HepG2 (cell line): ENCODE data around the gene RRAD. TPM values are rescaled to one million over a fixed set of nuclear protein-coding genes. Genes with fewer than 3 reads are reported as not detected.

Source experiments
- CEBPG ChIP-seq: IDR thresholded peaks from 2 replicates; pipeline ENCODE4 v1.6.1; 2016
- HOXA3 ChIP-seq: sonication (generic); formaldehyde crosslinking; IDR thresholded peaks from 2 replicates; pipeline ENCODE4 v1.5.0; 2020; ENCODE audit warnings: missing genetic modification reagents
- HOXD1 ChIP-seq: sonication (generic); formaldehyde crosslinking; IDR thresholded peaks from 2 replicates; pipeline ENCODE4 v1.5.0; 2020; ENCODE audit warnings: missing genetic modification reagents
- KMT2A ChIP-seq: sonication (generic); formaldehyde crosslinking; IDR thresholded peaks from 2 replicates; pipeline ENCODE4 v1.4.0; 2020; ENCODE audit warnings: missing genetic modification reagents
- MEIS2 ChIP-seq: sonication (generic); formaldehyde crosslinking; IDR thresholded peaks from 2 replicates; pipeline ENCODE4 v1.9.0; 2021; ENCODE audit warnings: mild to moderate bottlenecking, missing genetic modification reagents
- SIX1 ChIP-seq: sonication (generic); formaldehyde crosslinking; IDR thresholded peaks from 2 replicates; pipeline ENCODE4 v1.4.0; 2020; ENCODE audit warnings: missing genetic modification reagents, borderline replicate concordance
- SKI ChIP-seq: fragments of 450-650 bp; IDR thresholded peaks from one replicate; pipeline ENCODE4 v1.6.1; 2018; ENCODE audit warnings: mild to moderate bottlenecking; ENCODE audit not compliant: partially characterized antibody
- TGIF2 ChIP-seq: IDR thresholded peaks from 2 replicates; pipeline ENCODE4 v1.6.1; 2016; ENCODE audit warnings: control low read depth, missing compliant biosample characterization
- ZBTB1 ChIP-seq: sonication (generic); formaldehyde crosslinking; IDR thresholded peaks from 2 replicates; pipeline ENCODE4 v1.4.0; 2020; ENCODE audit warnings: missing genetic modification reagents, borderline replicate concordance
- ZNF101 ChIP-seq: sonication (generic); formaldehyde crosslinking; IDR thresholded peaks from 2 replicates; pipeline ENCODE4 v1.4.0; 2020; ENCODE audit warnings: mild to moderate bottlenecking, low read depth, missing genetic modification reagents, borderline replicate concordance
- ZNF260 ChIP-seq: sonication (generic); formaldehyde crosslinking; IDR thresholded peaks from 2 replicates; pipeline ENCODE4 v1.4.0; 2020; ENCODE audit warnings: missing genetic modification reagents, low read depth, mild to moderate bottlenecking, borderline replicate concordance
- ZNF558 ChIP-seq: sonication (generic); formaldehyde crosslinking; IDR thresholded peaks from 2 replicates; pipeline ENCODE4 v1.9.0; 2022; ENCODE audit warnings: mild to moderate bottlenecking, missing genetic modification reagents, borderline replicate concordance
- ZNF589 ChIP-seq: sonication (generic); formaldehyde crosslinking; conservative IDR thresholded peaks from 2 replicates; pipeline ENCODE4 v1.8.0; 2022; ENCODE audit warnings: mild to moderate bottlenecking, moderate library complexity, missing genetic modification reagents
- ZNF629 ChIP-seq: sonication (generic); formaldehyde crosslinking; conservative IDR thresholded peaks from 2 replicates; pipeline ENCODE4 v1.5.0; 2020; ENCODE audit warnings: missing genetic modification reagents
- ZNF75D ChIP-seq: sonication (generic); formaldehyde crosslinking; IDR thresholded peaks from 2 replicates; pipeline ENCODE4 v1.8.1; 2023; ENCODE audit warnings: missing genetic modification reagents, mild to moderate bottlenecking, borderline replicate concordance
- polyA plus RNA-seq, 8 experiments: library from polyadenylated mRNA; depleted of rRNA in 3 of 8; stranded (reverse) in 7 of 8; unstranded in 1 of 8; fragments of >200 nt; fragmentation: Illumina TruSeq in 4 of 8; extraction: Trizol in 4 of 8; gene quantifications; 2 replicates each; pipeline versions ENCODE4 v1.2.1 to v1.2.3, GENCODE V29; 2011 to 2016; ENCODE audit warnings: low read depth in 4 of 8, missing spikeins in 1 of 8, mixed read lengths in 1 of 8; ENCODE audit not compliant: insufficient read depth in 1 of 8
- total RNA-seq, 5 experiments: library from RNA; depleted of rRNA; stranded (reverse); fragments of >200 nt; fragmentation: Illumina TruSeq; extraction: Trizol; gene quantifications; 2 replicates each; pipeline ENCODE4 v1.2.3, GENCODE V29; 2016; ENCODE audit warnings: low read depth in 1 of 5
- TF ChIP-seq, protein P1 (sequence below): sonication (generic); formaldehyde crosslinking; IDR thresholded peaks from 2 replicates; pipeline ENCODE4 v1.9.0; 2021; ENCODE audit warnings: missing genetic modification reagents, mild to moderate bottlenecking, borderline replicate concordance
- TF ChIP-seq, protein P2 (sequence below): sonication (generic); formaldehyde crosslinking; IDR thresholded peaks from 2 replicates; pipeline ENCODE4 v1.5.0; 2020; ENCODE audit warnings: mild to moderate bottlenecking, missing genetic modification reagents, borderline replicate concordance
- TF ChIP-seq, protein P3 (sequence below): sonication (generic); formaldehyde crosslinking; IDR thresholded peaks from 2 replicates; pipeline ENCODE4 v1.8.1; 2023; ENCODE audit warnings: mild to moderate bottlenecking, missing genetic modification reagents
- TF ChIP-seq, protein P4 (sequence below): sonication (generic); formaldehyde crosslinking; IDR thresholded peaks from 2 replicates; pipeline ENCODE4 v1.4.0; 2020; ENCODE audit warnings: mild to moderate bottlenecking, missing genetic modification reagents

Gene RRAD
- total and polyA plus RNA-seq, 2 of the 13 experiments (the other 11 are each of a cell fraction or from before 2014, with no cell fraction given): 0.80 to 1.1 TPM

DNA sequence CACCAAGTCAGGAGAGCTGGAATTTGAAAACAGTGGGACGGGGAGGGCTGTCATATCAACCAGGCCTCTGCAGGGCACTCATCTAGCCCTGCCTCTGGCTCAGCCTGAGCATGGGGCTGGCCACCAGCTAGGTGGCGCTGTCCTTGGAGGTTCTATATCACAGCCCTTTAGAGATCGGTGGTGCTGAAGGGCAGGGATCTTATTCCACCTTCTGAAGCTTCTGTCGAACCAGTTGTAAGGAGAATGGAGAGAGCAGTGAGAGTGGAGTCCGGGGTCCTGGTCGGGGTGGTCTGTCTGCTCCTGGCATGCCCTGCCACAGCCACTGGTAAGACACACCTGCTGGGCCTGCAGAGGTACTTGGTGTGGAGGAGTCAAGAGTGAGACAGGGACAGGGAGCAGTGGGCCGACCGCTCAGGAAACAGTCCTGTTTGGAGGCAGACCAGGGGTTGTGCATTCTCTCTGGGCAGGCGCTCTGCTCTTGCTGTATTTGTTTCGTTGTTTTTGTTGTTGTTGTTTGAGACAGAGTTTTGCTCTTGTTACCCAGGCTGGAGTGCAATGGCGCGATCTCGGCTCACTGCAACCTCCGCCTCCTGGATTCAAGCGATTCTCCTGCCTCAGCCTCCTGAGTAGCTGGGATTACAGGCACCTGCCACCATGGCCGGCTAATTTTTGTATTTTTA lies 35.9 kb upstream of the RRAD start, which contains the start of gene CES3 (continued):
- TF ChIP-seq, protein P1, sequence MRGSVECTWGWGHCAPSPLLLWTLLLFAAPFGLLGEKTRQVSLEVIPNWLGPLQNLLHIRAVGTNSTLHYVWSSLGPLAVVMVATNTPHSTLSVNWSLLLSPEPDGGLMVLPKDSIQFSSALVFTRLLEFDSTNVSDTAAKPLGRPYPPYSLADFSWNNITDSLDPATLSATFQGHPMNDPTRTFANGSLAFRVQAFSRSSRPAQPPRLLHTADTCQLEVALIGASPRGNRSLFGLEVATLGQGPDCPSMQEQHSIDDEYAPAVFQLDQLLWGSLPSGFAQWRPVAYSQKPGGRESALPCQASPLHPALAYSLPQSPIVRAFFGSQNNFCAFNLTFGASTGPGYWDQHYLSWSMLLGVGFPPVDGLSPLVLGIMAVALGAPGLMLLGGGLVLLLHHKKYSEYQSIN: no peak
- no peak for TF ChIP-seq ZNF101 (CRISPR knock-in tag)
- TF ChIP-seq ZBTB1 (CRISPR knock-in tag): no peak
- no peak; the same call in 1 of the 2 replicates for TF ChIP-seq MEIS2
- TF ChIP-seq, protein P2, sequence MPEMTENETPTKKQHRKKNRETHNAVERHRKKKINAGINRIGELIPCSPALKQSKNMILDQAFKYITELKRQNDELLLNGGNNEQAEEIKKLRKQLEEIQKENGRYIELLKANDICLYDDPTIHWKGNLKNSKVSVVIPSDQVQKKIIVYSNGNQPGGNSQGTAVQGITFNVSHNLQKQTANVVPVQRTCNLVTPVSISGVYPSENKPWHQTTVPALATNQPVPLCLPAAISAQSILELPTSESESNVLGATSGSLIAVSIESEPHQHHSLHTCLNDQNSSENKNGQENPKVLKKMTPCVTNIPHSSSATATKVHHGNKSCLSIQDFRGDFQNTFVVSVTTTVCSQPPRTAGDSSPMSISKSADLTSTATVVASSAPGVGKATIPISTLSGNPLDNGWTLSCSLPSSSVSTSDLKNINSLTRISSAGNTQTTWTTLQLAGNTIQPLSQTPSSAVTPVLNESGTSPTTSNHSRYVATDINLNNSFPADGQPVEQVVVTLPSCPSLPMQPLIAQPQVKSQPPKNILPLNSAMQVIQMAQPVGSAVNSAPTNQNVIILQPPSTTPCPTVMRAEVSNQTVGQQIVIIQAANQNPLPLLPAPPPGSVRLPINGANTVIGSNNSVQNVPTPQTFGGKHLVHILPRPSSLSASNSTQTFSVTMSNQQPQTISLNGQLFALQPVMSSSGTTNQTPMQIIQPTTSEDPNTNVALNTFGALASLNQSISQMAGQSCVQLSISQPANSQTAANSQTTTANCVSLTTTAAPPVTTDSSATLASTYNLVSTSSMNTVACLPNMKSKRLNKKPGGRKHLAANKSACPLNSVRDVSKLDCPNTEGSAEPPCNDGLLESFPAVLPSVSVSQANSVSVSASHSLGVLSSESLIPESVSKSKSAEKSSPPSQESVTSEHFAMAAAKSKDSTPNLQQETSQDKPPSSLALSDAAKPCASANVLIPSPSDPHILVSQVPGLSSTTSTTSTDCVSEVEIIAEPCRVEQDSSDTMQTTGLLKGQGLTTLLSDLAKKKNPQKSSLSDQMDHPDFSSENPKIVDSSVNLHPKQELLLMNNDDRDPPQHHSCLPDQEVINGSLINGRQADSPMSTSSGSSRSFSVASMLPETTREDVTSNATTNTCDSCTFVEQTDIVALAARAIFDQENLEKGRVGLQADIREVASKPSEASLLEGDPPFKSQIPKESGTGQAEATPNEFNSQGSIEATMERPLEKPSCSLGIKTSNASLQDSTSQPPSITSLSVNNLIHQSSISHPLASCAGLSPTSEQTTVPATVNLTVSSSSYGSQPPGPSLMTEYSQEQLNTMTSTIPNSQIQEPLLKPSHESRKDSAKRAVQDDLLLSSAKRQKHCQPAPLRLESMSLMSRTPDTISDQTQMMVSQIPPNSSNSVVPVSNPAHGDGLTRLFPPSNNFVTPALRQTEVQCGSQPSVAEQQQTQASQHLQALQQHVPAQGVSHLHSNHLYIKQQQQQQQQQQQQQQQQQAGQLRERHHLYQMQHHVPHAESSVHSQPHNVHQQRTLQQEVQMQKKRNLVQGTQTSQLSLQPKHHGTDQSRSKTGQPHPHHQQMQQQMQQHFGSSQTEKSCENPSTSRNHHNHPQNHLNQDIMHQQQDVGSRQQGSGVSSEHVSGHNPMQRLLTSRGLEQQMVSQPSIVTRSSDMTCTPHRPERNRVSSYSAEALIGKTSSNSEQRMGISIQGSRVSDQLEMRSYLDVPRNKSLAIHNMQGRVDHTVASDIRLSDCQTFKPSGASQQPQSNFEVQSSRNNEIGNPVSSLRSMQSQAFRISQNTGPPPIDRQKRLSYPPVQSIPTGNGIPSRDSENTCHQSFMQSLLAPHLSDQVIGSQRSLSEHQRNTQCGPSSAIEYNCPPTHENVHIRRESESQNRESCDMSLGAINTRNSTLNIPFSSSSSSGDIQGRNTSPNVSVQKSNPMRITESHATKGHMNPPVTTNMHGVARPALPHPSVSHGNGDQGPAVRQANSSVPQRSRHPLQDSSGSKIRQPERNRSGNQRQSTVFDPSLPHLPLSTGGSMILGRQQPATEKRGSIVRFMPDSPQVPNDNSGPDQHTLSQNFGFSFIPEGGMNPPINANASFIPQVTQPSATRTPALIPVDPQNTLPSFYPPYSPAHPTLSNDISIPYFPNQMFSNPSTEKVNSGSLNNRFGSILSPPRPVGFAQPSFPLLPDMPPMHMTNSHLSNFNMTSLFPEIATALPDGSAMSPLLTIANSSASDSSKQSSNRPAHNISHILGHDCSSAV (CRISPR knock-in tag): no peak
- TF ChIP-seq ZNF75D (CRISPR knock-in tag): no peak
- peak; percentile 28; the same call in 1 of the 2 replicates for TF ChIP-seq SIX1 (CRISPR knock-in tag)
- TF ChIP-seq HOXA3: peak; percentile 48
- TF ChIP-seq SKI: no peak
- 0 out of 2 replicates have a peak, but pooled peaks have one; percentile 6 for TF ChIP-seq ZNF589 (CRISPR knock-in tag)
- peak; percentile 20; the same call in 1 of the 2 replicates for TF ChIP-seq ZNF629 (CRISPR knock-in tag)
- no peak for TF ChIP-seq CEBPG (CRISPR knock-in tag)
- TF ChIP-seq TGIF2: peak; percentile 69; the same call in 1 of the 2 replicates
- no peak for TF ChIP-seq ZNF558 (CRISPR knock-in tag)
- no peak for TF ChIP-seq KMT2A (CRISPR knock-in tag)
- TF ChIP-seq, protein P3, sequence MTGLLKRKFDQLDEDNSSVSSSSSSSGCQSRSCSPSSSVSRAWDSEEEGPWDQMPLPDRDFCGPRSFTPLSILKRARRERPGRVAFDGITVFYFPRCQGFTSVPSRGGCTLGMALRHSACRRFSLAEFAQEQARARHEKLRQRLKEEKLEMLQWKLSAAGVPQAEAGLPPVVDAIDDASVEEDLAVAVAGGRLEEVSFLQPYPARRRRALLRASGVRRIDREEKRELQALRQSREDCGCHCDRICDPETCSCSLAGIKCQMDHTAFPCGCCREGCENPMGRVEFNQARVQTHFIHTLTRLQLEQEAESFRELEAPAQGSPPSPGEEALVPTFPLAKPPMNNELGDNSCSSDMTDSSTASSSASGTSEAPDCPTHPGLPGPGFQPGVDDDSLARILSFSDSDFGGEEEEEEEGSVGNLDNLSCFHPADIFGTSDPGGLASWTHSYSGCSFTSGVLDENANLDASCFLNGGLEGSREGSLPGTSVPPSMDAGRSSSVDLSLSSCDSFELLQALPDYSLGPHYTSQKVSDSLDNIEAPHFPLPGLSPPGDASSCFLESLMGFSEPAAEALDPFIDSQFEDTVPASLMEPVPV: no peak
- TF ChIP-seq, protein P4, sequence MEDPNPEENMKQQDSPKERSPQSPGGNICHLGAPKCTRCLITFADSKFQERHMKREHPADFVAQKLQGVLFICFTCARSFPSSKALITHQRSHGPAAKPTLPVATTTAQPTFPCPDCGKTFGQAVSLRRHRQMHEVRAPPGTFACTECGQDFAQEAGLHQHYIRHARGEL (CRISPR knock-in tag): no peak
- TF ChIP-seq ZNF260 (CRISPR knock-in tag): no peak
- no peak for TF ChIP-seq HOXD1 (CRISPR knock-in tag)
